Calu3 (cell line): ENCODE results near the gene TESK1. TPM values are rescaled to one million over a fixed set of nuclear protein-coding genes. Genes with fewer than 3 reads are reported as not detected.
A peak's percentile ranks its signal among the peaks of the same experiment; 100 is the strongest.
"Not testable (repeated sequence)": the region's sequence is repeated elsewhere in the genome, so short reads cannot be mapped to it uniquely, and the experiment has no call there.

Source experiments
- BruUV-seq: library from RNA; stranded (reverse); fragments of 400-500 nt; replicated peaks from 2 replicates; lab custom pipeline; 2021; lab: Mats Ljungman, UMichigan
- CTCF ChIA-PET: fragments of 300-600 bp; sonication (Branson Sonifier 250); formaldehyde crosslinking; loops from one replicate; lab custom pipeline; 2022; ENCODE audit warnings: antibody characterized with exemption; lab: Charles Lee
- DNase-seq: peaks from one replicate; pipeline ENCODE4 v3.0.0; 2022
- H3K27ac Mint-ChIP-seq: one replicate; pipeline ENCODE4 v1.8.0; 2022; ENCODE audit warnings: mixed read lengths; ENCODE audit not compliant: unreplicated experiment
- H3K27me3 Mint-ChIP-seq: one replicate; pipeline ENCODE4 v1.8.0; 2022; ENCODE audit warnings: mixed read lengths; ENCODE audit not compliant: unreplicated experiment
- H3K36me3 Mint-ChIP-seq: one replicate; pipeline ENCODE4 v1.8.0; 2022; ENCODE audit warnings: mild to moderate bottlenecking, moderate library complexity, mixed read lengths; ENCODE audit not compliant: insufficient read depth, unreplicated experiment
- H3K4me1 Mint-ChIP-seq: one replicate; pipeline ENCODE4 v1.8.0; 2022; ENCODE audit warnings: mild to moderate bottlenecking, low read depth, mixed read lengths; ENCODE audit not compliant: unreplicated experiment
- H3K4me3 Mint-ChIP-seq: one replicate; pipeline ENCODE4 v1.8.0; 2022; ENCODE audit warnings: mild to moderate bottlenecking, low read depth, moderate library complexity, mixed read lengths; ENCODE audit not compliant: unreplicated experiment
- H3K9me3 Mint-ChIP-seq: one replicate; pipeline ENCODE4 v1.8.0; 2022; ENCODE audit warnings: low read depth, mixed read lengths; ENCODE audit not compliant: unreplicated experiment
- intact Hi-C: fragments of 100-400 bp; cut with micrococcal nuclease; formaldehyde crosslinking; loops from one replicate; pipeline ENCODE4 v1.10.0; 2022; ENCODE audit not compliant: unreplicated experiment
- total RNA-seq: library from RNA; stranded (reverse); gene quantifications from 2 replicates; pipeline ENCODE4 v1.2.3, GENCODE V29; 2022
- TF ChIP-seq, protein P1 (sequence below): fragments of 200-600 bp; IDR thresholded peaks from one replicate; pipeline ENCODE4 v1.8.0; 2022; ENCODE audit warnings: antibody characterized with exemption; ENCODE audit not compliant: unreplicated experiment

Gene TESK1
- total RNA-seq, 1 experiment from 2014 or later: 24.6 TPM

DNA sequence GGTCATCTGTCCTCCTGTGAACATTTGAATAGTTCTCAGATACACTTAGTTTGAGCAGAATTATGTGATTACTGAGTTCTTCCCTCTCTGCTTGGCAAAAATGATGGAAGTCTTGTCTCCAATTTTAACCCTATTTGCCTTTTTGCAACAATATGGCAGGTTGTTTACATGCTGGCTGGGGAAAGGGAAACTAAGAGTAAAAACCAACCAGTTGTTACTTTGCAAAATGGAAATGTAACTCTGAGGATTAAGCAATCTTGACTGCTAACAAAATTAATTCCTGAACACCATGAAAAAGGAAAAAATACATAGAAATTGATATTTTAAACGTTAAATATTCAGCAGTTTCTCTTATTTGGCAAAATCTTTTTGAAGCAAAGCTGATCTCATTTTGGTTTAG is 34.6 kb downstream of the TESK1 start:
- DNase-seq: no peak
- TF ChIP-seq, protein P1, sequence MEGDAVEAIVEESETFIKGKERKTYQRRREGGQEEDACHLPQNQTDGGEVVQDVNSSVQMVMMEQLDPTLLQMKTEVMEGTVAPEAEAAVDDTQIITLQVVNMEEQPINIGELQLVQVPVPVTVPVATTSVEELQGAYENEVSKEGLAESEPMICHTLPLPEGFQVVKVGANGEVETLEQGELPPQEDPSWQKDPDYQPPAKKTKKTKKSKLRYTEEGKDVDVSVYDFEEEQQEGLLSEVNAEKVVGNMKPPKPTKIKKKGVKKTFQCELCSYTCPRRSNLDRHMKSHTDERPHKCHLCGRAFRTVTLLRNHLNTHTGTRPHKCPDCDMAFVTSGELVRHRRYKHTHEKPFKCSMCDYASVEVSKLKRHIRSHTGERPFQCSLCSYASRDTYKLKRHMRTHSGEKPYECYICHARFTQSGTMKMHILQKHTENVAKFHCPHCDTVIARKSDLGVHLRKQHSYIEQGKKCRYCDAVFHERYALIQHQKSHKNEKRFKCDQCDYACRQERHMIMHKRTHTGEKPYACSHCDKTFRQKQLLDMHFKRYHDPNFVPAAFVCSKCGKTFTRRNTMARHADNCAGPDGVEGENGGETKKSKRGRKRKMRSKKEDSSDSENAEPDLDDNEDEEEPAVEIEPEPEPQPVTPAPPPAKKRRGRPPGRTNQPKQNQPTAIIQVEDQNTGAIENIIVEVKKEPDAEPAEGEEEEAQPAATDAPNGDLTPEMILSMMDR: no peak
- no TSS peak for BruUV-seq
- peaks cover 5% of the 10 kb centered on the region for H3K36me3 Mint-ChIP-seq
- CTCF ChIA-PET: no interaction called here
- intact Hi-C loops: no loop called here
- no peaks in the 10 kb centered on the region for H3K4me1 Mint-ChIP-seq
- H3K27me3 Mint-ChIP-seq: peaks cover 20% of the 10 kb centered on the region
- H3K9me3 Mint-ChIP-seq: peaks cover 2% of the 10 kb centered on the region
- no peak overlapping the region for H3K4me3 Mint-ChIP-seq
- H3K27ac Mint-ChIP-seq: no peak overlapping the region

- H3K36me3 Mint-ChIP-seq, CTCF ChIA-PET, intact Hi-C loops, DNase-seq, H3K4me1 Mint-ChIP-seq, H3K4me3 Mint-ChIP-seq, H3K9me3 Mint-ChIP-seq, H3K27ac Mint-ChIP-seq, BruUV-seq: not testable (repeated sequence)
- peaks cover 20% of the 10 kb centered on the region for H3K27me3 Mint-ChIP-seq
These were observed 35.4 kb downstream of the TESK1 start for GRCh38 chr9:35640431-35640830.

DNA sequence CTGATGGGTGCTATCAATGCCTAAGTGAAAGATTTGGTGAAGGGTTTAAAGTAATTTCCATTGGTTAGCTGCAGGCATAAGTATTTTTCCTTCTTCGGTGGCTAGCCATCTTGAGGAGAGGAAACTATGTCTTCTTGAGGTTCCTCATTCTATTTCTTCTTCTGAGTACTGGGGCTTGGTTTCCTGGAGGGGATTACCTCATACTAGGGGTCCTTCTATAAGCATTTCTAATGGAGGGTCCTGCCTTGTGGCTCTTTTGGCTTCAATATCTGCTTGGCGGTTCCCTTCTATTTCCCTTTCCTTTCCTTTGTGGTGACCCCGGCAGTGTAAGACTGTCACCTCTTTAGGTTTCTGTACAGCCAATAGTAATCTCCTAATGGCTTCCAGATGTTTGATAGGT is 36.4 kb downstream of the TESK1 start:
- CTCF ChIA-PET, DNase-seq, H3K4me1 Mint-ChIP-seq, H3K9me3 Mint-ChIP-seq, H3K4me3 Mint-ChIP-seq, BruUV-seq, H3K27ac Mint-ChIP-seq, intact Hi-C loops: not testable (repeated sequence)
- H3K36me3 Mint-ChIP-seq: peaks cover 11% of the 10 kb centered on the region
- H3K27me3 Mint-ChIP-seq: peaks cover 19% of the 10 kb centered on the region

DNA sequence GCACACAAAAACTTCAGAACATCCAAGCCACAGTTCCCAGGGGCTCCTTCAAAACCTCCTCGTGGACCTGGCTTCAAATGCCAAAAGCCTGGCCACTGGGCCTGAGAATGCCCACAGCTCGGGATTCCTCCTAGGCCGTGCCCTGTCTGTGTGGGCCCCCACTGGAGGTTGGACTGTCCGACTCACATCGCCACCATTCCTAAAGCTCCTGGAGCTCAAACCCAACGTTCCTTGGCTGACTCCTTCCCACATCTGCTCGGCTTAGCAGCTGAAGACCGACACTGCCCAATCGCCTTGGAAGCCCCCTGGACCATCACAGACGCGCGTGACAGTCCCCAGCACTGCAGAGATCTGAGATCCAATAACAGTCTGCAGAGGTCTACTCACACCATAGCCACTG is 38.0 kb downstream of the TESK1 start:
- Mint-ChIP-seq H3K36me3 (peaks cover 17% of the 10 kb centered on the region), H3K9me3 (peaks cover 2% of the 10 kb centered on the region), H3K4me1 (peaks cover 7% of the 10 kb centered on the region), H3K4me3 (no peak overlapping the region), H3K27me3 (peaks cover 15% of the 10 kb centered on the region), H3K27ac (no peak overlapping the region)
- CTCF ChIA-PET: no interaction called here
- no peak for DNase-seq
- intact Hi-C loops: no loop called here
- no TSS peak for BruUV-seq
- TF ChIP-seq, protein P1: no peak

- H3K4me1 Mint-ChIP-seq: peaks cover 12% of the 10 kb centered on the region
- CTCF ChIA-PET: interaction anchor here (1.2 to 1.6 kb wide), 7 partner anchors 11 to 144 kb away, joined by 3 to 7 read pairs (median 5); partner anchors contain the start of genes CCDC107, CREB3, RMRP and TLN1
- intact Hi-C loops, H3K9me3 Mint-ChIP-seq, BruUV-seq, DNase-seq: not testable (repeated sequence)
- H3K4me3 Mint-ChIP-seq: peak overlapping the region; percentile 84
- peaks cover 22% of the 10 kb centered on the region for H3K27me3 Mint-ChIP-seq
- peaks cover 12% of the 10 kb centered on the region for H3K36me3 Mint-ChIP-seq
- peak overlapping the region; percentile 89 for H3K27ac Mint-ChIP-seq
These were observed 40.7 kb downstream of the TESK1 start for GRCh38 chr9:35645736-35646135.

DNA sequence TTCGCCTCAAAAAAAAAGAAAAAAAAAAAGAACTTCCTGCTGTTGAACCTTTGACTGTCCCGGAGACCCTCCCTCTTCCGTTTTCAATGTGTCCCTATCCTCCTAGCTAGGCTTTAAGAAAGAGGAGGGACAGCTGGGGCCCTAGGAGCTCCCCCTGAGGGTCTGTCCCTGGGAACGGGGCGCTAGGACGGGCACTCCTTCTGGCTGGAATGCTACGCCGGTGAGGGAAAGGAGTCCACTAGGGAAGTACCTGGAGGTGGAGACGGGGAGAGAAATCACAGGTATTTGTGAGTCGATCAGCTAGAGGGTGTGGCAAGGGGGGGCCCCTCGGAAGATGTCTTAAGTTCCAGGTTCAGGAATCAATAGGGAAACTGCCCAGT is 41.1 kb downstream of the TESK1 start:
- Mint-ChIP-seq H3K9me3 (no peaks in the 10 kb centered on the region), H3K36me3 (peaks cover 12% of the 10 kb centered on the region), H3K4me1 (peaks cover 12% of the 10 kb centered on the region), H3K27me3 (peaks cover 22% of the 10 kb centered on the region), H3K4me3 (peak overlapping the region; percentile 84), H3K27ac (peak overlapping the region; percentile 89)
- CTCF ChIA-PET: interaction anchor here (1.0 to 1.6 kb wide), 8 partner anchors 12 to 144 kb away, joined by 3 to 7 read pairs (median 5); partner anchors contain the start of genes CCDC107, CREB3, RMRP and TLN1
- no TSS peak for BruUV-seq
- TF ChIP-seq, protein P1: no peak
- intact Hi-C loops: no loop called here
- DNase-seq: peak; percentile 57
